Measurements from ENCODE around the gene ALX1.
A peak's percentile ranks its signal among the peaks of the same experiment; 100 is the strongest.

Gene ALX1

DNA sequence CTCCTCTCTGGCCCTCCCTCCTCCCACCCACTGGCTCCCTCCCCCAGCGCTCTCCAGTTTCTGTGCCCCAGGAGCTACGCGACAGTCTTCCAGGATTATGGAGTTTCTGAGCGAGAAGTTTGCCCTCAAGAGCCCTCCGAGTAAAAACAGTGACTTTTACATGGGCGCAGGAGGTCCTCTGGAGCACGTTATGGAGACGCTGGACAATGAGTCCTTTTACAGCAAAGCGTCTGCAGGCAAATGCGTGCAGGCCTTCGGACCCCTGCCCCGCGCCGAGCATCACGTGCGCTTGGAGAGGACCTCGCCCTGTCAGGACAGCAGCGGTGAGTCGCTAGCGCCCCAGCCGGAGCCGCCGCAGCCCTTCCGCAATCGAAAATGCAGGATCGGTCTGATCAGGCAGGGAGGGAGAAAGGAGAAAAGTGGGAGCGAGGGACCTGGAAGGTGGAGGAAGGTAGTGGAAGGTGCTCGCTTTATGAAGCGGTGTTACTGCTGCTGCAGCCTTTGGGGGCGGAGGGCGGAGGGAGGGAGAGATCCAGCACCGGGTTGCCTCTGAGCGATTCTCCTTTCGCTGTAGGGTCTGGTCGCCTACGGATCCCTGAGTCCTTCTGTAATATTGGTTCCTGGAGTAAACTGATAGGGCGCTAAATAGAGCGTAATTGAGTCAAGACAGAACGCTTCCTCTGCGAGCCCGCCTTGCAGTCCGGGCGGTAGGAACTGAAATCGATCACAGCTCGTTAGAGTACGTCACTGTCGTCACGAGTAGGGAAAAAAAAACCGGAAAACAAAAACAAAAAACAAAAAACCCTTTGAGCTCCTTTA is at the start of gene ALX1:
Gene ALX1, plus strand, starts transcription at position 56 of the 819 bp plus-strand sequence. Its CDS starts 42 bp downstream, at position 98.
- H3K4me1 ChIP-seq (ENCODE audit: control insufficient read depth, insufficient read depth, low read length) = peaks cover 23% of the 10 kb centered on the region
- H3K4me3 ChIP-seq (ENCODE audit: low read depth, low read length) = peak within 1 kb of the TSS; percentile 82
- peaks cover 50% of the 10 kb centered on the region for H3K27me3 ChIP-seq (ENCODE audit: control insufficient read depth, insufficient read depth, low read length)
- H3K36me3 ChIP-seq (ENCODE audit: control insufficient read depth, insufficient read depth, low read length) = no peaks in the 10 kb centered on the region
- H3K27ac ChIP-seq (ENCODE audit: low read depth, low read length) = peak within 1 kb of the TSS; percentile 92
- peak within 1 kb of the TSS; percentile 68 for H3K9ac ChIP-seq (ENCODE audit: low read depth, low read length)
- H3K9me3 ChIP-seq (ENCODE audit: control insufficient read depth, insufficient read depth, low read length) = no peaks in the 10 kb centered on the region

DNA sequence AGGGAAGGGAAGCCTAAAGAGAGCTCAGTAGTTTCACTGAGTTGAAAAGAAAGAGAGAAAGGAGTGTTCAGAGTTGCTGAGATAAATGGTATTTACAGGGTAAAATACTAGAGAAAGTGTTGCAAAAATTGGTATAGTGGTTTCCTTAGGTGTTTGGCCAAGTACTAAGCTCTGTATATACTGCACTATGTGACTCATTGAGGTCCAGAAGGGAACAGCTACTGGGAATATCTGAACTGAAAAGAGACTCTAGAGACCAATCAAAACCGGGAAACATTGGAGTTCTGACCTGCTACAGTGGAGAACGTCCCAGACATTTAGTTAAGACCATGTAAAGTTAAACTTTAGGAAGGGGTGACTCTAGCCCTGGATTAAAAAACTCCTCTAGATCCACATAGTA is 42.7 kb upstream of the ALX1 start:
- Histone ChIP-seq H3K4me3 (ENCODE audit: low read depth, low read length) (no peak overlapping the region), H3K36me3 (ENCODE audit: control insufficient read depth, insufficient read depth, low read length) (no peaks in the 10 kb centered on the region), H3K9me3 (ENCODE audit: control insufficient read depth, insufficient read depth, low read length) (no peaks in the 10 kb centered on the region), H3K27me3 (ENCODE audit: control insufficient read depth, insufficient read depth, low read length) (no peaks in the 10 kb centered on the region), H3K27ac (ENCODE audit: low read depth, low read length) (no peak overlapping the region), H3K9ac (ENCODE audit: low read depth, low read length) (no peak overlapping the region), H3K4me1 (ENCODE audit: control insufficient read depth, insufficient read depth, low read length) (no peaks in the 10 kb centered on the region)

DNA sequence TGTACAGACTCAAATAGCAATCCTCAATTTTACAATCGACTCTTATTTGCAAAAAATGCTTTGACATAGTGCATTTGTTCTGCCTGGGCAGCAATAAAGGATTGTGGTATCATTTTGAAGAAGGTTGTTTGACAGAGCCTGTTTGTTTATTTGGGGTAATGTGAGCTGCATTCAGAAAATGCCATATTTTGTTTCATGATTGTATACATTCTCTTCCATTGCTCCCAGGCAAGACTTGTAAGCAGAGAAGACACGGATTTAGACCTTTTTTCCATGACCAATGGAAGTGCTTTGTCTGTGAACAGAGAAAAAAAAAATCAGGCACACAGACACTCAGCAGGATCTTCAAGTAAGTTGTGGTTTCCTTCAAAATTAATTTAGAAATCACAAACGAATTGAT is 35.5 kb upstream of the ALX1 start:
- no peaks in the 10 kb centered on the region for H3K27me3 ChIP-seq (ENCODE audit: control insufficient read depth, insufficient read depth, low read length)
- no peak overlapping the region for H3K9ac ChIP-seq (ENCODE audit: low read depth, low read length)
- no peaks in the 10 kb centered on the region for H3K4me1 ChIP-seq (ENCODE audit: control insufficient read depth, insufficient read depth, low read length)
- H3K36me3 ChIP-seq (ENCODE audit: control insufficient read depth, insufficient read depth, low read length) = no peaks in the 10 kb centered on the region
- H3K4me3 ChIP-seq (ENCODE audit: low read depth, low read length) = no peak overlapping the region
- no peaks in the 10 kb centered on the region for H3K9me3 ChIP-seq (ENCODE audit: control insufficient read depth, insufficient read depth, low read length)
- H3K27ac ChIP-seq (ENCODE audit: low read depth, low read length) = no peak overlapping the region

- Histone ChIP-seq H3K9ac (ENCODE audit: low read depth, low read length) (no peak overlapping the region), H3K27me3 (ENCODE audit: control insufficient read depth, insufficient read depth, low read length) (no peaks in the 10 kb centered on the region), H3K9me3 (ENCODE audit: control insufficient read depth, insufficient read depth, low read length) (no peaks in the 10 kb centered on the region), H3K27ac (ENCODE audit: low read depth, low read length) (no peak overlapping the region), H3K36me3 (ENCODE audit: control insufficient read depth, insufficient read depth, low read length) (no peaks in the 10 kb centered on the region), H3K4me3 (ENCODE audit: low read depth, low read length) (no peak overlapping the region), H3K4me1 (ENCODE audit: control insufficient read depth, insufficient read depth, low read length) (no peaks in the 10 kb centered on the region)
Measured at GRCh38 chr12:85253853-85254252, 26.2 kb upstream of the ALX1 start.

GRCh38 chr12:85257671-85258070 is 22.3 kb upstream of the ALX1 start:
- no peak overlapping the region for H3K27ac ChIP-seq (ENCODE audit: low read depth, low read length)
- no peaks in the 10 kb centered on the region for H3K9me3 ChIP-seq (ENCODE audit: control insufficient read depth, insufficient read depth, low read length)
- no peak overlapping the region for H3K4me3 ChIP-seq (ENCODE audit: low read depth, low read length)
- H3K27me3 ChIP-seq (ENCODE audit: control insufficient read depth, insufficient read depth, low read length) = no peaks in the 10 kb centered on the region
- H3K9ac ChIP-seq (ENCODE audit: low read depth, low read length) = no peak overlapping the region
- H3K36me3 ChIP-seq (ENCODE audit: control insufficient read depth, insufficient read depth, low read length) = no peaks in the 10 kb centered on the region
- no peaks in the 10 kb centered on the region for H3K4me1 ChIP-seq (ENCODE audit: control insufficient read depth, insufficient read depth, low read length)

GRCh38 chr12:85260447-85260846 is 19.6 kb upstream of the ALX1 start:
- no peak overlapping the region for H3K9ac ChIP-seq (ENCODE audit: low read depth, low read length)
- H3K9me3 ChIP-seq (ENCODE audit: control insufficient read depth, insufficient read depth, low read length) = no peaks in the 10 kb centered on the region
- no peaks in the 10 kb centered on the region for H3K4me1 ChIP-seq (ENCODE audit: control insufficient read depth, insufficient read depth, low read length)
- no peak overlapping the region for H3K4me3 ChIP-seq (ENCODE audit: low read depth, low read length)
- H3K36me3 ChIP-seq (ENCODE audit: control insufficient read depth, insufficient read depth, low read length) = no peaks in the 10 kb centered on the region
- H3K27me3 ChIP-seq (ENCODE audit: control insufficient read depth, insufficient read depth, low read length) = no peaks in the 10 kb centered on the region
- H3K27ac ChIP-seq (ENCODE audit: low read depth, low read length) = no peak overlapping the region

- Histone ChIP-seq H3K36me3 (ENCODE audit: control insufficient read depth, insufficient read depth, low read length) (no peaks in the 10 kb centered on the region), H3K4me3 (ENCODE audit: low read depth, low read length) (no peak overlapping the region), H3K27me3 (ENCODE audit: control insufficient read depth, insufficient read depth, low read length) (no peaks in the 10 kb centered on the region), H3K27ac (ENCODE audit: low read depth, low read length) (no peak overlapping the region), H3K9ac (ENCODE audit: low read depth, low read length) (no peak overlapping the region), H3K4me1 (ENCODE audit: control insufficient read depth, insufficient read depth, low read length) (no peaks in the 10 kb centered on the region), H3K9me3 (ENCODE audit: control insufficient read depth, insufficient read depth, low read length) (no peaks in the 10 kb centered on the region)
Measured at GRCh38 chr12:85260896-85261295, 19.1 kb upstream of the ALX1 start.

GRCh38 chr12:85266356-85266755 is 13.7 kb upstream of the ALX1 start:
- no peaks in the 10 kb centered on the region for H3K36me3 ChIP-seq (ENCODE audit: control insufficient read depth, insufficient read depth, low read length)
- no peaks in the 10 kb centered on the region for H3K4me1 ChIP-seq (ENCODE audit: control insufficient read depth, insufficient read depth, low read length)
- no peak overlapping the region for H3K27ac ChIP-seq (ENCODE audit: low read depth, low read length)
- H3K4me3 ChIP-seq (ENCODE audit: low read depth, low read length) = no peak overlapping the region
- H3K9me3 ChIP-seq (ENCODE audit: control insufficient read depth, insufficient read depth, low read length) = no peaks in the 10 kb centered on the region
- H3K27me3 ChIP-seq (ENCODE audit: control insufficient read depth, insufficient read depth, low read length) = peaks cover 6% of the 10 kb centered on the region; the same call in 1 of the 2 replicates
- no peak overlapping the region for H3K9ac ChIP-seq (ENCODE audit: low read depth, low read length)

GRCh38 chr12:85273381-85274314 is 6.4 kb upstream of the ALX1 start:
- H3K9ac ChIP-seq (ENCODE audit: low read depth, low read length) = no peak overlapping the region
- H3K9me3 ChIP-seq (ENCODE audit: control insufficient read depth, insufficient read depth, low read length) = no peaks in the 10 kb centered on the region
- peaks cover 11% of the 10 kb centered on the region; the same call in 1 of the 2 replicates for H3K4me1 ChIP-seq (ENCODE audit: control insufficient read depth, insufficient read depth, low read length)
- no peak overlapping the region for H3K27ac ChIP-seq (ENCODE audit: low read depth, low read length)
- H3K4me3 ChIP-seq (ENCODE audit: low read depth, low read length) = peak overlapping the region; percentile 50
- H3K36me3 ChIP-seq (ENCODE audit: control insufficient read depth, insufficient read depth, low read length) = no peaks in the 10 kb centered on the region
- peaks cover 78% of the 10 kb centered on the region for H3K27me3 ChIP-seq (ENCODE audit: control insufficient read depth, insufficient read depth, low read length)

GRCh38 chr12:85274315-85274651 is 5.7 kb upstream of the ALX1 start:
- peaks cover 84% of the 10 kb centered on the region for H3K27me3 ChIP-seq (ENCODE audit: control insufficient read depth, insufficient read depth, low read length)
- no peak overlapping the region for H3K27ac ChIP-seq (ENCODE audit: low read depth, low read length)
- H3K36me3 ChIP-seq (ENCODE audit: control insufficient read depth, insufficient read depth, low read length) = no peaks in the 10 kb centered on the region
- no peak overlapping the region for H3K9ac ChIP-seq (ENCODE audit: low read depth, low read length)
- 0 out of 2 replicates have a peak overlapping the region, but pooled peaks have one; percentile 50 for H3K4me3 ChIP-seq (ENCODE audit: low read depth, low read length)
- H3K4me1 ChIP-seq (ENCODE audit: control insufficient read depth, insufficient read depth, low read length) = peaks cover 14% of the 10 kb centered on the region; the same call in 1 of the 2 replicates
- H3K9me3 ChIP-seq (ENCODE audit: control insufficient read depth, insufficient read depth, low read length) = no peaks in the 10 kb centered on the region

- Histone ChIP-seq H3K4me1 (ENCODE audit: control insufficient read depth, insufficient read depth, low read length) (peaks cover 14% of the 10 kb centered on the region; the same call in 1 of the 2 replicates), H3K27me3 (ENCODE audit: control insufficient read depth, insufficient read depth, low read length) (peaks cover 89% of the 10 kb centered on the region), H3K36me3 (ENCODE audit: control insufficient read depth, insufficient read depth, low read length) (no peaks in the 10 kb centered on the region), H3K4me3 (ENCODE audit: low read depth, low read length) (no peak overlapping the region), H3K9ac (ENCODE audit: low read depth, low read length) (no peak overlapping the region), H3K9me3 (ENCODE audit: control insufficient read depth, insufficient read depth, low read length) (no peaks in the 10 kb centered on the region), H3K27ac (ENCODE audit: low read depth, low read length) (no peak overlapping the region)
Measured at GRCh38 chr12:85275374-85275773, 4.6 kb upstream of the ALX1 start.

Measured in HUES48 (cell line).